ENCODE results near the gene ST8SIA5. TPM values are rescaled to one million over a fixed set of nuclear protein-coding genes. Genes with fewer than 3 reads are reported as not detected.

The ST8SIA5 gene
- total RNA-seq, 1 experiment from 2014 or later = 0.54 TPM

- H3K4me1 ChIP-seq (ENCODE audit: control insufficient read depth in 1 of 2, insufficient read depth in 2 of 2, low read length in 2 of 2) = no peaks in the 10 kb centered on the region
- no peak overlapping the region for H3K4me2 ChIP-seq (ENCODE audit: low read length)
- RAD21 ChIA-PET (ENCODE audit: low non-redundant PET in 1 of 2, low total read pairs in 2 of 2, uncharacterized antibody in 2 of 2, unreplicated experiment in 2 of 2) = no interaction called here
- H3K9me3 ChIP-seq (ENCODE audit: control insufficient read depth in 1 of 2, insufficient read depth in 1 of 2, low read depth in 1 of 2, low read length in 2 of 2) = no peaks in the 10 kb centered on the region
- H4K20me1 ChIP-seq (ENCODE audit: insufficient read depth) = no peaks in the 10 kb centered on the region
- H3K79me2 ChIP-seq (ENCODE audit: insufficient read depth, low read length) = no peaks in the 10 kb centered on the region
- CTCF ChIA-PET = no interaction called here
- no peak overlapping the region for H3K27ac ChIP-seq (ENCODE audit: low read depth, low read length)
- H3K9me2 ChIP-seq (ENCODE audit: insufficient read depth) = no peaks in the 10 kb centered on the region
- POLR2A ChIA-PET = no interaction called here
- no peaks in the 10 kb centered on the region for H3K36me3 ChIP-seq (ENCODE audit: control insufficient read depth in 1 of 2, insufficient read depth in 2 of 2, low read length in 2 of 2)
- no peak overlapping the region for H3K9ac ChIP-seq (ENCODE audit: low read length)
- H2AFZ ChIP-seq (ENCODE audit: low read depth, low read length, poor library complexity, severe bottlenecking) = no peak overlapping the region
- TF ChIP-seq EZH2 (IDR thresholded peaks at IDR 0.05) (no peak), ZFX (IDR thresholded peaks at IDR 0.05) (no peak), ELF1 (IDR thresholded peaks at IDR 0.05; ENCODE audit: borderline replicate concordance, low read depth) (no peak), POLR2A (IDR thresholded peaks at IDR 0.05; ENCODE audit: borderline replicate concordance, extremely low read depth, insufficient read depth, insufficient read length) (no peak), POLR2AphosphoS5 (IDR thresholded peaks at IDR 0.05; ENCODE audit: low read depth, low read length) (no peak), SRF (IDR thresholded peaks at IDR 0.05; ENCODE audit: low read depth) (no peak), EGR1 (IDR thresholded peaks at IDR 0.05; ENCODE audit: low read depth) (no peak)
- no TSS peak for BruUV-seq (replicated peaks)
- DNase-seq (ENCODE audit: low read depth, low spot score) (no peak), ATAC-seq (no peak)
- intact Hi-C loops (cut with micrococcal nuclease) = no loop called here
- H3K4me3 ChIP-seq (replicated peaks in 1 of 2; ENCODE audit: low read depth in 1 of 2, low read length in 2 of 2) = no peak overlapping the region
- peaks cover 5% of the 10 kb centered on the region; the same call in 1 of the 2 replicates for H3K27me3 ChIP-seq (ENCODE audit: insufficient read depth, low read length)
Observed at GRCh38 chr18:46738491-46738890, 18.4 kb downstream of the ST8SIA5 start.

GRCh38 chr18:46736736-46737135 lies 20.1 kb downstream of the ST8SIA5 start:
- H2AFZ ChIP-seq (ENCODE audit: low read depth, low read length, poor library complexity, severe bottlenecking) = no peak overlapping the region
- H3K79me2 ChIP-seq (ENCODE audit: insufficient read depth, low read length) = no peaks in the 10 kb centered on the region
- intact Hi-C loops (cut with micrococcal nuclease) = no loop called here
- ATAC-seq (no peak), DNase-seq (ENCODE audit: low read depth, low spot score) (no peak)
- POLR2A ChIA-PET = no interaction called here
- RAD21 ChIA-PET (ENCODE audit: low non-redundant PET in 1 of 2, low total read pairs in 2 of 2, uncharacterized antibody in 2 of 2, unreplicated experiment in 2 of 2) = no interaction called here
- H3K4me3 ChIP-seq (replicated peaks in 1 of 2; ENCODE audit: low read depth in 1 of 2, low read length in 2 of 2) = no peak overlapping the region
- no peak overlapping the region for H3K4me2 ChIP-seq (ENCODE audit: low read length)
- H3K9me2 ChIP-seq (ENCODE audit: insufficient read depth) = no peaks in the 10 kb centered on the region
- H3K36me3 ChIP-seq (ENCODE audit: control insufficient read depth in 1 of 2, insufficient read depth in 2 of 2, low read length in 2 of 2) = no peaks in the 10 kb centered on the region
- H3K9me3 ChIP-seq (ENCODE audit: control insufficient read depth in 1 of 2, insufficient read depth in 1 of 2, low read depth in 1 of 2, low read length in 2 of 2) = no peaks in the 10 kb centered on the region
- no peaks in the 10 kb centered on the region for H3K4me1 ChIP-seq (ENCODE audit: control insufficient read depth in 1 of 2, insufficient read depth in 2 of 2, low read length in 2 of 2)
- H3K27me3 ChIP-seq (ENCODE audit: insufficient read depth, low read length) = no peaks in the 10 kb centered on the region
- no peak overlapping the region for H3K27ac ChIP-seq (ENCODE audit: low read depth, low read length)
- no peak overlapping the region for H3K9ac ChIP-seq (ENCODE audit: low read length)
- no peaks in the 10 kb centered on the region for H4K20me1 ChIP-seq (ENCODE audit: insufficient read depth)
- BruUV-seq (replicated peaks) = no TSS peak
- CTCF ChIA-PET = no interaction called here
- TF ChIP-seq ATF3 (IDR thresholded peaks at IDR 0.05) = no peak
- no peak for TF ChIP-seq EZH2 (IDR thresholded peaks at IDR 0.05)
- no peak for TF ChIP-seq ZBTB33 (IDR thresholded peaks at IDR 0.05; ENCODE audit: extremely low read depth, insufficient replicate concordance, low read length)
- TF ChIP-seq MAX (IDR thresholded peaks at IDR 0.05) = no peak
- TF ChIP-seq CBX3 (IDR thresholded peaks at IDR 0.05; ENCODE audit: low read depth) = no peak
- no peak for TF ChIP-seq CTCF (IDR thresholded peaks at IDR 0.05 in 2 of 3, conservative IDR thresholded peaks at IDR 0.05 in 1 of 3; ENCODE audit: borderline replicate concordance in 1 of 3, insufficient read depth in 1 of 3, low read depth in 2 of 3, low read length in 2 of 3)
- no peak for TF ChIP-seq FOSL1 (IDR thresholded peaks at IDR 0.05; ENCODE audit: low read depth)
- TF ChIP-seq SP1 (IDR thresholded peaks at IDR 0.05; ENCODE audit: low read depth) = no peak
- TF ChIP-seq EGR1 (IDR thresholded peaks at IDR 0.05; ENCODE audit: low read depth) = no peak
- TF ChIP-seq RAD21 (IDR thresholded peaks at IDR 0.05; ENCODE audit: low read depth) = no peak
- TF ChIP-seq SIN3A (IDR thresholded peaks at IDR 0.05; ENCODE audit: low read depth) = no peak
- no peak for TF ChIP-seq ZFX (IDR thresholded peaks at IDR 0.05)

Measured in HCT116 (cell line).